ENCODE measurements around the gene FRMPD1. TPM values are rescaled to one million over a fixed set of nuclear protein-coding genes. Genes with fewer than 3 reads are reported as not detected.

FRMPD1 gene
- total RNA-seq, 1 donor = not detected

DNA sequence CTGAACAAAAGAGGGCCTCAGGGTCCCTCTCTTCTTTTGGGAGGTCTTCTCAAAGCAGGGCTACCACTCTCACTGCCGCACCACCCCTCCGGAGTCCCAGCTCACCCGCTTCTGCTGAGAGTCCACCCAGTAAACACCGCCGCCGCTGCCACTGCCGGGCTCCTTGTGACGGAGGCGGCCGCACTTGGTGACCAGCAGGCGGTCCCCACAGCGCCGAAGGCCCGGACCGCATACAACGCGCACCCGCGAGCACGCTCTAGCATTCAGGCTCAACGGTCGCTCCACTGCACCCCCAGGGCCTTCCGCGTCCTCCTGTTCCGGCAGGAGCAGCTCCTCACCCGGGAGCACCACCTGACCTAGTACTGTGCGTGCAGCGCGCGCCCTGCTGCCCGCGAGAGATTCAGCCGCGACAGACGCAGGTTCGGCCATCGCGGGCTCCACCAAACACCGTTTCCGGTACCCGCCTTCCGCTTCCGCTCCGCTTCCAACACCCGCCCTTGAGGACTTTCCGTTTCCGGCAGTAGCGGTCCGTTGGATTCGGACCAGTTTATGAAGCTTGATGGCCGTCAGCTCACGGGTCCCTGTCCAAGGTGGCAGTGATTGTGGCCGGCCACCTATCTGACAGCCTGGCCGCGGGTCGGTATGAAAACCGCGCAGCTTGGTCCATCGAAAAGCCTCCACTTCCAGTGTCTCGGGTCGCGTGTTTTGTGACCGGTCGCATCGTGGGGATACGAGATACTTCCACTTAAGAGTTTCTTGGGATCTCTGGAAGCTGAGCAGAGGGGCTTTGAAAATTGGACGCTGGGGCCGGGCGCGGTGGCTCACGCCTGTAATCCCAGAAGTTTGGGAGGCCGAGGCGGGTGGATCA is 134.1 kb downstream of the FRMPD1 start, which contains the start of gene EXOSC3:
Gene EXOSC3, minus strand, starts transcription at position 449 of the 868 bp plus-strand sequence. Its CDS starts 20 bp downstream, at position 429.
- TF ChIP-seq, protein P1, sequence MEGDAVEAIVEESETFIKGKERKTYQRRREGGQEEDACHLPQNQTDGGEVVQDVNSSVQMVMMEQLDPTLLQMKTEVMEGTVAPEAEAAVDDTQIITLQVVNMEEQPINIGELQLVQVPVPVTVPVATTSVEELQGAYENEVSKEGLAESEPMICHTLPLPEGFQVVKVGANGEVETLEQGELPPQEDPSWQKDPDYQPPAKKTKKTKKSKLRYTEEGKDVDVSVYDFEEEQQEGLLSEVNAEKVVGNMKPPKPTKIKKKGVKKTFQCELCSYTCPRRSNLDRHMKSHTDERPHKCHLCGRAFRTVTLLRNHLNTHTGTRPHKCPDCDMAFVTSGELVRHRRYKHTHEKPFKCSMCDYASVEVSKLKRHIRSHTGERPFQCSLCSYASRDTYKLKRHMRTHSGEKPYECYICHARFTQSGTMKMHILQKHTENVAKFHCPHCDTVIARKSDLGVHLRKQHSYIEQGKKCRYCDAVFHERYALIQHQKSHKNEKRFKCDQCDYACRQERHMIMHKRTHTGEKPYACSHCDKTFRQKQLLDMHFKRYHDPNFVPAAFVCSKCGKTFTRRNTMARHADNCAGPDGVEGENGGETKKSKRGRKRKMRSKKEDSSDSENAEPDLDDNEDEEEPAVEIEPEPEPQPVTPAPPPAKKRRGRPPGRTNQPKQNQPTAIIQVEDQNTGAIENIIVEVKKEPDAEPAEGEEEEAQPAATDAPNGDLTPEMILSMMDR (IDR thresholded peaks at IDR 0.05; ENCODE audit: insufficient read depth, low read length) = no peak
- DNase-seq (ENCODE audit: low read depth) = peak; percentile 86
- H3K4me3 ChIP-seq (ENCODE audit: low read depth, low read length) = peak within 1 kb of the TSS; percentile 94

GRCh38 chr9:37787059-37787458 is 136.3 kb downstream of the FRMPD1 start:
- TF ChIP-seq, protein P1 (IDR thresholded peaks at IDR 0.05; ENCODE audit: insufficient read depth, low read length) = no peak
- no peak overlapping the region for H3K4me3 ChIP-seq (ENCODE audit: low read depth, low read length)
- DNase-seq (ENCODE audit: low read depth) = no peak

DNA sequence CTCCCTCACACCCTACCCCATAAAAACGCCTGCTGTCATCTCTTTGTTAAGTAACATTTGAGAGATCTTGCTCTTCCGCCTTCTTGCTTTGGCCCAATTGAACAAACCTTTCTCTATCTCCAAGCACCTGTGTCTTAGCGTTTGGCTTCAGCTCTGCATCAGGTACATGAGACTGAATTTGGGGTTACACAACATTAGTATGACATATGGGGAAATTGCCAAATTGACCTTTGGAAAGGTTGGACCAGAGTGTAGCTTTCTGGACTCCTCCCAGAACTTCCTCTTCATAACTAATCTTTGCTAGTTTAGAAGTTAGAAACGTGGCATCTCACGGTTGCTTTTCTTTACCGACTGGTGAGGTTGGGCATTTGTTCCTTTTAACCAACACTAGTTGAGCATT is 137.6 kb downstream of the FRMPD1 start:
- no peak for DNase-seq (ENCODE audit: low read depth)

DNA sequence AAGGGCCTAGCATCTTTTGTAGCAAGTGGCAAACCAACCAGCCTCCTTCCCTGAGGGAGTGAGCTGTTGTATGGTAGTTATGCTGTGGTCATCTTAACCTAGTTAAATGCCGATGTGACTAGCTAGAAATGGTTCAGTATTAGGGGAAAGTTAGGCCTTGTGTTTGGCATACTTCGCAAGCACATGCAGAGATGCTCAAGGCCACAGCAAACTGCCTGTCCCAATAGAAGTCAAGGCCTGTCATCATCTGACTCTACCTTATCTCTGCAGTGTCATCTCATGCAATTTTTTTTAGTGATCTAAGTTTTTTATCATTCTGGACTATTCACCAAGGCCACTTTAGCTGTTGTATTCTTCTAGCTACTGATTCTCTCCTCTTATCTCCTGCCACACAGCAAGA is 139.3 kb downstream of the FRMPD1 start:
- TF ChIP-seq, protein P1 (IDR thresholded peaks at IDR 0.05; ENCODE audit: insufficient read depth, low read length) = no peak
- no peak for DNase-seq (ENCODE audit: low read depth)
- no peak overlapping the region for H3K4me3 ChIP-seq (ENCODE audit: low read depth, low read length)

More for the DNA sequence above, 137.6 kb downstream of the FRMPD1 start:
- no peak overlapping the region for H3K4me3 ChIP-seq (ENCODE audit: low read depth, low read length)
- TF ChIP-seq, protein P1 (IDR thresholded peaks at IDR 0.05; ENCODE audit: insufficient read depth, low read length) = no peak

- no peak overlapping the region for H3K4me3 ChIP-seq (ENCODE audit: low read depth, low read length)
- DNase-seq (ENCODE audit: low read depth) = no peak
- TF ChIP-seq, protein P1 (IDR thresholded peaks at IDR 0.05; ENCODE audit: insufficient read depth, low read length) = no peak
Measured at GRCh38 chr9:37792122-37792521, 141.4 kb downstream of the FRMPD1 start.

DNA sequence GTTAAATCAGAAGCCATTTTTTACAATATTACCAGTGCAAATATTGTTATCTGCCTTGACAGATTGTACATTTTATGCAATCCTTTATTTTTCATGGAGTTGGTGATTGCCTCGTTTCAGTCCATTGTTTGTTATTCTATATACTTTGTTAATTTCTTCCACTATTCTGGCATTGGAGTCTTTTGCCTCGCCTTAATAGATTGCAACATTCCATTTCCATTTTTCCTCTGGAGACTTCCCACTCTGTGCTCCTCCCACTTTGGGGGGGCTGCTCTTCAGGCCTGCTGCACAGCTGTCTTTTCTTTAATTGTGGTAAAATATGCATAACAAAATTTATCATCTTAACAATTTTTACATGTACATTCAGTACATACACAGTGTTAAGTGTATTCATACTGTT is 145.5 kb downstream of the FRMPD1 start:
- TF ChIP-seq, protein P1 (IDR thresholded peaks at IDR 0.05; ENCODE audit: insufficient read depth, low read length) = no peak
- H3K4me3 ChIP-seq (ENCODE audit: low read depth, low read length) = no peak overlapping the region
- no peak for DNase-seq (ENCODE audit: low read depth)

Other genes starting within 250 kb of the FRMPD1 start
- gene GRHPR, start 228.3 kb upstream of the FRMPD1 start, total RNA-seq (ENCODE audit: low replicate concordance) = 62.4 and 133 TPM in 2 replicates
- 9.3 and 9.4 TPM in 2 replicates for gene ZBTB5, start 185.5 kb upstream of the FRMPD1 start, total RNA-seq (ENCODE audit: low replicate concordance)
- 29.1 and 36.6 TPM in 2 replicates for gene POLR1E, start 165.0 kb upstream of the FRMPD1 start, total RNA-seq (ENCODE audit: low replicate concordance)
- 7.1 and 7.6 TPM in 2 replicates for gene FBXO10, start 74.6 kb upstream of the FRMPD1 start, total RNA-seq (ENCODE audit: low replicate concordance)
- 58.5 and 181 TPM in 2 replicates for gene TOMM5, start 58.4 kb upstream of the FRMPD1 start, total RNA-seq (ENCODE audit: low replicate concordance)
- gene TRMT10B, start 102.9 kb downstream of the FRMPD1 start, total RNA-seq (ENCODE audit: low replicate concordance) = 1.3 and 2.4 TPM in 2 replicates
- 92.3 and 109 TPM in 2 replicates for gene EXOSC3, start 134.1 kb downstream of the FRMPD1 start, total RNA-seq (ENCODE audit: low replicate concordance)
- 24.5 and 46.1 TPM in 2 replicates for gene DCAF10, start 149.8 kb downstream of the FRMPD1 start, total RNA-seq (ENCODE audit: low replicate concordance)

Data from fibroblast of the aortic adventitia (primary cell).